Hepatocyte (in vitro differentiated cells): ENCODE results near the gene SLC25A21.

Source experiments
- EZH2 ChIP-seq: fragments of 200-600 bp; sonication (generic); IDR thresholded peaks from 2 replicates; pipeline ENCODE4 v1.6.1; 2016; ENCODE audit warnings: antibody characterized with exemption, mild to moderate bottlenecking, borderline replicate concordance
- EZH2phosphoT487 ChIP-seq: fragments of 200-600 bp; sonication (generic); IDR thresholded peaks from one replicate; pipeline ENCODE4 v1.6.1; 2018; ENCODE audit warnings: antibody characterized with exemption, mild to moderate bottlenecking, low read depth, moderate library complexity; ENCODE audit not compliant: unreplicated experiment, severe bottlenecking
- TF ChIP-seq, protein P1 (sequence below): fragments of 200-600 bp; sonication (generic); IDR thresholded peaks from 2 replicates; pipeline ENCODE4 v1.5.1; 2016; ENCODE audit warnings: antibody characterized with exemption, mild to moderate bottlenecking; ENCODE audit not compliant: poor library complexity

DNA sequence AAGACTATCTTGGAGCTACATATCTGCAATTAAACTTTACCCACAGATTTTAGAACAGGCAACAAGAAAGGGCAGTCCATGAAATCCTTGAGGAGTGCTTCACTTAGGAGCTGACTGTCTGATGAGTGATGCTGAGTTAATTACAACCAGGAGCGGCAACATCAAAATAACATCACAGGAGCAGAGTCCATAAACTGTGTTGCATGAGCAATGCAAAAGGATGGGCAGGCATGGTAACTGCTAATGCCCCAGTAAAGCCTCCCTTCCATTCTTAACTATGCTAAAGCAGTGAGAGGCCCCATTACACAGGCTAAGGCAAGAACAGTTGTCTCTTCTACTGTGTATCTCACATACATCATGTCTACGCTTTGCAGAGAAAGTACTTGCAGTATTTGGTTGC, 354.2 kb downstream of the SLC25A21 start:
- TF ChIP-seq EZH2 (no peak), EZH2phosphoT487 (no peak)
- TF ChIP-seq, protein P1, sequence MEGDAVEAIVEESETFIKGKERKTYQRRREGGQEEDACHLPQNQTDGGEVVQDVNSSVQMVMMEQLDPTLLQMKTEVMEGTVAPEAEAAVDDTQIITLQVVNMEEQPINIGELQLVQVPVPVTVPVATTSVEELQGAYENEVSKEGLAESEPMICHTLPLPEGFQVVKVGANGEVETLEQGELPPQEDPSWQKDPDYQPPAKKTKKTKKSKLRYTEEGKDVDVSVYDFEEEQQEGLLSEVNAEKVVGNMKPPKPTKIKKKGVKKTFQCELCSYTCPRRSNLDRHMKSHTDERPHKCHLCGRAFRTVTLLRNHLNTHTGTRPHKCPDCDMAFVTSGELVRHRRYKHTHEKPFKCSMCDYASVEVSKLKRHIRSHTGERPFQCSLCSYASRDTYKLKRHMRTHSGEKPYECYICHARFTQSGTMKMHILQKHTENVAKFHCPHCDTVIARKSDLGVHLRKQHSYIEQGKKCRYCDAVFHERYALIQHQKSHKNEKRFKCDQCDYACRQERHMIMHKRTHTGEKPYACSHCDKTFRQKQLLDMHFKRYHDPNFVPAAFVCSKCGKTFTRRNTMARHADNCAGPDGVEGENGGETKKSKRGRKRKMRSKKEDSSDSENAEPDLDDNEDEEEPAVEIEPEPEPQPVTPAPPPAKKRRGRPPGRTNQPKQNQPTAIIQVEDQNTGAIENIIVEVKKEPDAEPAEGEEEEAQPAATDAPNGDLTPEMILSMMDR: no peak
